Endodermal cell (in vitro differentiated cells): ENCODE data around the gene FARP1. TPM values are rescaled to one million over a fixed set of nuclear protein-coding genes. Genes with fewer than 3 reads are reported as not detected.
"Not testable (repeated sequence)": the region's sequence is repeated elsewhere in the genome, so short reads cannot be mapped to it uniquely, and the experiment has no call there.

ENCODE experiments used
- DNase-seq: peaks from one replicate; pipeline ENCODE4 v3.0.0-alpha.2; 2017
- H3K27ac ChIP-seq: 2 replicates; pipeline ENCODE4 v1.5.1; 2013; ENCODE audit warnings: mild to moderate bottlenecking, low read depth, low read length, moderate library complexity
- H3K27me3 ChIP-seq: 2 replicates; pipeline ENCODE4 v1.6.1; 2013; ENCODE audit warnings: mild to moderate bottlenecking, low read length, moderate library complexity; ENCODE audit not compliant: insufficient read depth, control insufficient read depth, poor library complexity, severe bottlenecking
- H3K36me3 ChIP-seq: 2 replicates; pipeline ENCODE4 v1.7.0; 2013; ENCODE audit warnings: mild to moderate bottlenecking, low read length, moderate library complexity; ENCODE audit not compliant: control insufficient read depth, insufficient read depth
- H3K4me1 ChIP-seq: one replicate; pipeline ENCODE4 v1.7.0; 2013; ENCODE audit warnings: low read length; ENCODE audit not compliant: control insufficient read depth, insufficient read depth
- H3K4me3 ChIP-seq: 2 replicates; pipeline ENCODE4 v1.5.1; 2013; ENCODE audit warnings: mild to moderate bottlenecking, low read length, moderate library complexity
- H3K9ac ChIP-seq: 2 replicates; pipeline ENCODE4 v1.6.1; 2013; ENCODE audit warnings: mild to moderate bottlenecking, low read length, moderate library complexity; ENCODE audit not compliant: poor library complexity, severe bottlenecking; ENCODE audit errors: extremely low read depth
- H3K9me3 ChIP-seq: 2 replicates; pipeline ENCODE4 v1.6.1; 2013; ENCODE audit warnings: mild to moderate bottlenecking, low read length, moderate library complexity; ENCODE audit not compliant: control insufficient read depth
- H3K27ac Mint-ChIP-seq: 2 replicates; pipeline ENCODE4 v1.8.0; 2020; ENCODE audit warnings: mixed read lengths
- H3K27me3 Mint-ChIP-seq: 2 replicates; pipeline ENCODE4 v1.8.0; 2021; ENCODE audit warnings: mild to moderate bottlenecking, mixed read lengths; ENCODE audit not compliant: insufficient read depth
- H3K36me3 Mint-ChIP-seq: 2 replicates; pipeline ENCODE4 v1.8.0; 2020; ENCODE audit warnings: low read depth, mixed read lengths
- H3K4me1 Mint-ChIP-seq: 2 replicates; pipeline ENCODE4 v1.8.0; 2020; ENCODE audit warnings: mixed read lengths
- H3K4me3 Mint-ChIP-seq: 2 replicates; pipeline ENCODE4 v1.8.0; 2020; ENCODE audit warnings: mild to moderate bottlenecking, moderate library complexity, mixed read lengths
- H3K9me3 Mint-ChIP-seq: 2 replicates; pipeline ENCODE4 v1.8.0; 2020; ENCODE audit warnings: mild to moderate bottlenecking, mixed read lengths
- WGBS, 2 experiments: methylation state at CpG; one replicate each; pipeline versions ENCODE4 v1.1.5 to v1.1.7; 2013; ENCODE audit warnings: missing lambda C conversion rate in 2 of 2, mixed read lengths in 1 of 2; ENCODE audit not compliant: insufficient coverage in 1 of 2, insufficient read length in 1 of 2; 5-methylcytosine and 5-hydroxymethylcytosine counted together
- total RNA-seq, 2 donors: library from RNA; stranded (reverse); fragmentation: NEBNext Ultra II Directional in 1 of 2; extraction: Animal tissue kit (Norgen Biotek cat#: 25700) in 1 of 2; gene quantifications; 2 replicates in 1 of 2; 3 replicates in 1 of 2; pipeline ENCODE4 v1.2.1, GENCODE V29; 2021
- TF ChIP-seq, protein P1 (sequence below): fragments of 200-600 bp; sonication (generic); conservative IDR thresholded peaks from 2 replicates; pipeline ENCODE4 v1.5.0; 2021; ENCODE audit warnings: antibody characterized with exemption, mild to moderate bottlenecking

Gene FARP1
- total RNA-seq, 2 donors from 2014 or later = 237 to 319 TPM

DNA sequence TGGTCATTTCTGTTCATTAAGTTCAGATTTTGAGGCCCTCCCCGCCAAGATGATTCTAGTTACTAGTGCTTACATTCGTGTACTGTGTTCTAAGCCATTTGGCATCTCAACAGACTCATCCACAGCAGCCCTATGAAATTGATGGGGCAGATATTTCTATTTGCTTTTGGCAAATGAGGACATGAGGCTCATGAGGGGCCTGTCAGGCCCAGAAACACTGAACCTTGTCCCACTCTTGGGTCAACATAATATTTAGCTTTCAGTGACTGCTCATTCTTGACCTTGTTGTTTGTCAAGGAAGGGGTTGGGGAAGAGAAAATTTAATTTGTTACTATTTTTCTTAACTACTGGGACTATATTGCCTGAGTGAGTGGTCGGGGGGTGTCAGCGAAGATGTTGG lies 126.5 kb downstream of the FARP1 start:
- Mint-ChIP-seq H3K4me1 (peaks cover 72% of the 10 kb centered on the region), H3K4me3 (no peak overlapping the region), H3K27me3 (no peaks in the 10 kb centered on the region), H3K27ac (peak overlapping the region; percentile 6), H3K9me3 (no peaks in the 10 kb centered on the region), H3K36me3 (peaks cover 20% of the 10 kb centered on the region)
- Histone ChIP-seq H3K4me3 (no peak overlapping the region), H3K4me1 (peaks cover 28% of the 10 kb centered on the region), H3K36me3 (peaks cover 27% of the 10 kb centered on the region), H3K27me3 (no peaks in the 10 kb centered on the region), H3K9me3 (no peaks in the 10 kb centered on the region), H3K27ac (no peak overlapping the region), H3K9ac (no peak overlapping the region)
- TF ChIP-seq, protein P1, sequence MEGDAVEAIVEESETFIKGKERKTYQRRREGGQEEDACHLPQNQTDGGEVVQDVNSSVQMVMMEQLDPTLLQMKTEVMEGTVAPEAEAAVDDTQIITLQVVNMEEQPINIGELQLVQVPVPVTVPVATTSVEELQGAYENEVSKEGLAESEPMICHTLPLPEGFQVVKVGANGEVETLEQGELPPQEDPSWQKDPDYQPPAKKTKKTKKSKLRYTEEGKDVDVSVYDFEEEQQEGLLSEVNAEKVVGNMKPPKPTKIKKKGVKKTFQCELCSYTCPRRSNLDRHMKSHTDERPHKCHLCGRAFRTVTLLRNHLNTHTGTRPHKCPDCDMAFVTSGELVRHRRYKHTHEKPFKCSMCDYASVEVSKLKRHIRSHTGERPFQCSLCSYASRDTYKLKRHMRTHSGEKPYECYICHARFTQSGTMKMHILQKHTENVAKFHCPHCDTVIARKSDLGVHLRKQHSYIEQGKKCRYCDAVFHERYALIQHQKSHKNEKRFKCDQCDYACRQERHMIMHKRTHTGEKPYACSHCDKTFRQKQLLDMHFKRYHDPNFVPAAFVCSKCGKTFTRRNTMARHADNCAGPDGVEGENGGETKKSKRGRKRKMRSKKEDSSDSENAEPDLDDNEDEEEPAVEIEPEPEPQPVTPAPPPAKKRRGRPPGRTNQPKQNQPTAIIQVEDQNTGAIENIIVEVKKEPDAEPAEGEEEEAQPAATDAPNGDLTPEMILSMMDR = no peak
- no peak for DNase-seq
- WGBS, 2 experiments = 92 to 94% methylated on average over 2 to 4 of the region's 4 CpGs

DNA sequence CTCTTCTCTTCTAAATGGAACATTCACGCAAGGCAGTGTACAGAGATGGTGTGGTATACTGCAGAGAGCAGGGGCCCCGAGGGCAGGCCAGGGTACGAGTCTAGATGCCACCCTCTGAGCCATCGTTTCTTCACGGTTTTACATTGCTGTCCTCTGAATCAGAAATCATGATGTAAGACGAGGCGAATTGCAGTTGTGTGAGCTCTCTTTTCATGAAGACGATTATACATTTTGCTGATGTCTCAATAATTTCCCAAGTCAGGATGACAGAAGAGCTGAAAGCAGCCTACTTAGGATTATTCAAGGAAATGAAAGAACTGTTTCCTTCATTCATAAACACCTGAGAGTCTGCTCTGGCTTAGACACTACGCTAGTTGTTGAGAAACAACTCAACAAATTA lies 127.9 kb downstream of the FARP1 start:
- Histone ChIP-seq H3K27ac (no peak overlapping the region), H3K9ac (no peak overlapping the region), H3K4me3 (no peak overlapping the region), H3K27me3 (no peaks in the 10 kb centered on the region), H3K36me3 (peaks cover 23% of the 10 kb centered on the region), H3K4me1 (peaks cover 36% of the 10 kb centered on the region), H3K9me3 (no peaks in the 10 kb centered on the region)
- Mint-ChIP-seq H3K36me3 (peaks cover 20% of the 10 kb centered on the region), H3K27me3 (no peaks in the 10 kb centered on the region), H3K4me1 (peaks cover 81% of the 10 kb centered on the region), H3K4me3 (no peak overlapping the region), H3K27ac (peak overlapping the region; percentile 31), H3K9me3 (no peaks in the 10 kb centered on the region)
- no peak for DNase-seq
- WGBS, 2 experiments = 95 to 97% methylated on average over 8 to 9 of the region's 9 CpGs
- TF ChIP-seq, protein P1 = no peak

DNA sequence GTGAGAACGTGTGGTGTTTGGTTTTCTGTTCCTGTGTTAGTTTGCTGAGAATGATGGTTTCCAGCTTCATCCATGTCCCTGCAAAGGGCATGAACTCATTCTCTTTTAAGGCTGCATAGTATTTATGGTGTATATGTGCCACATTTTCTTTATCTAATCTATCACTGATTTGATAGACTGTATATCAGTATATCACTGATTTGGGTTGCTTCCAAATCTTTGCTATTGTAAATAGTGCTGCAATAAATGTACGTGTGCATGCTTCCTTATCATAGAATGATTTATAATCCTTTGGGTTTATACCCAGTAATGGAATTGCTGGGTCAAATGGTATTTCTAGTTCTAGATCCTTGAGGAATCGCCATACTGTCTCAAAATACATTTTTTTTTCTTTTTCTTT lies 128.8 kb downstream of the FARP1 start:
- not testable (repeated sequence) for H3K27ac ChIP-seq, H3K9me3 Mint-ChIP-seq, DNase-seq, H3K27me3 ChIP-seq, H3K4me3 ChIP-seq, H3K4me3 Mint-ChIP-seq, H3K27me3 Mint-ChIP-seq, H3K9me3 ChIP-seq, H3K9ac ChIP-seq
- Histone ChIP-seq H3K4me1 (peaks cover 37% of the 10 kb centered on the region), H3K36me3 (peaks cover 19% of the 10 kb centered on the region)
- peak overlapping the region; percentile 74 for H3K27ac Mint-ChIP-seq
- H3K36me3 Mint-ChIP-seq = peaks cover 20% of the 10 kb centered on the region
- peaks cover 79% of the 10 kb centered on the region for H3K4me1 Mint-ChIP-seq
- 83 to 97% methylated on average over 1 to 3 of the region's 3 CpGs for WGBS, 2 experiments

DNA sequence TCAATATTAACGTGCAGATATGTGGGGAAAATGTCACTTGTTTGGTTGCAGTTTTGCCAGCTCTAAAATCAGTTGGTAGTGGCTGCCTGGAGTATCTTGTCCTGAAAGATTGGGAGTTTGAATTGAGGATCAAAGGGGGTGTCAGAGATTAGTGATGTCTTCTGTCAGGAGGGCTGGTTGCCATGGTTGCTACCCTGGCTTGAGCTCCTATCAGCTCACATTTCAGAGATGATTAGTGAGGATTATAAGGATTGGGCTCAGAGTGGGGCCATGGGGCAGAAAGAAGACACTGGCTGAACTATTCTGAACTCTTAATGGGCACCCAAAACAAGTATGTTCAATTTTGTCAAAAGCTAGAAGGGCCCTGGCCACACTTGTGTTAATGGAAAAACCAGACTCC lies 129.7 kb downstream of the FARP1 start:
- Mint-ChIP-seq H3K9me3 (no peaks in the 10 kb centered on the region), H3K4me3 (peak overlapping the region; percentile 39), H3K36me3 (peaks cover 17% of the 10 kb centered on the region), H3K27me3 (no peaks in the 10 kb centered on the region), H3K27ac (peak overlapping the region; percentile 98), H3K4me1 (peaks cover 74% of the 10 kb centered on the region)
- peak; percentile 72 for DNase-seq
- H3K27ac ChIP-seq = peak overlapping the region; percentile 77
- WGBS, 2 experiments = 43% methylated on average over 1 of the region's 1 CpG; no CpG with 5 or more reads in 1 of the 2 experiments
- H3K9me3 ChIP-seq = no peaks in the 10 kb centered on the region
- peak overlapping the region; percentile 84 for H3K9ac ChIP-seq
- peak overlapping the region; percentile 56 for H3K4me3 ChIP-seq
- H3K27me3 ChIP-seq = no peaks in the 10 kb centered on the region
- H3K36me3 ChIP-seq = peaks cover 13% of the 10 kb centered on the region
- peaks cover 40% of the 10 kb centered on the region for H3K4me1 ChIP-seq
- TF ChIP-seq, protein P1 = no peak
